Activated T-cell treated with anti-CD3 and anti-CD28 coated beads, Interleukin-2, amount 50 U/mL, for 24 hours (primary cell): ENCODE measurements around the gene EMP1.

ENCODE experiments used
- DNase-seq: peaks from one replicate; pipeline ENCODE4 v3.0.0-alpha.2; 2020
- H3K27ac Mint-ChIP-seq: 2 replicates; pipeline ENCODE4 v1.8.0; 2020; ENCODE audit warnings: mild to moderate bottlenecking, mixed read lengths
- H3K27me3 Mint-ChIP-seq: 2 replicates; pipeline ENCODE4 v1.8.0; 2020; ENCODE audit warnings: mixed read lengths
- H3K36me3 Mint-ChIP-seq: 2 replicates; pipeline ENCODE4 v1.8.0; 2020; ENCODE audit warnings: low read depth, mixed read lengths
- H3K4me1 Mint-ChIP-seq: 2 replicates; pipeline ENCODE4 v1.8.0; 2020; ENCODE audit warnings: low read depth, mixed read lengths
- H3K4me3 Mint-ChIP-seq: 2 replicates; pipeline ENCODE4 v1.8.0; 2020; ENCODE audit warnings: mild to moderate bottlenecking, moderate library complexity, mixed read lengths
- H3K9me3 Mint-ChIP-seq: 2 replicates; pipeline ENCODE4 v1.8.0; 2020; ENCODE audit warnings: mixed read lengths

Gene EMP1

GRCh38 chr12:13196130-13196921, at the start of gene EMP1:
EMP1 (plus strand) TSS chr12:13196726; CDS start chr12:13211511, 14,785 bp downstream.
- DNase-seq: peak; percentile 72
- H3K4me3 Mint-ChIP-seq: peak within 1 kb of the TSS; percentile 82
- H3K27me3 Mint-ChIP-seq: peaks cover 8% of the 10 kb centered on the region
- no peaks in the 10 kb centered on the region for H3K9me3 Mint-ChIP-seq
- H3K36me3 Mint-ChIP-seq: no peaks in the 10 kb centered on the region
- peaks cover 41% of the 10 kb centered on the region for H3K4me1 Mint-ChIP-seq
- H3K27ac Mint-ChIP-seq: peak within 1 kb of the TSS; percentile 90

- no peak overlapping the region for H3K4me3 Mint-ChIP-seq
- H3K4me1 Mint-ChIP-seq: peaks cover 19% of the 10 kb centered on the region
- H3K27me3 Mint-ChIP-seq: no peaks in the 10 kb centered on the region
- DNase-seq: no peak
- H3K27ac Mint-ChIP-seq: no peak overlapping the region
- no peaks in the 10 kb centered on the region for H3K9me3 Mint-ChIP-seq
- H3K36me3 Mint-ChIP-seq: no peaks in the 10 kb centered on the region
Measured at GRCh38 chr12:13147688-13148484, 48.6 kb upstream of the EMP1 start.

GRCh38 chr12:13148485-13148847, 48.1 kb upstream of the EMP1 start:
- Mint-ChIP-seq H3K36me3 (no peaks in the 10 kb centered on the region), H3K9me3 (no peaks in the 10 kb centered on the region), H3K27me3 (no peaks in the 10 kb centered on the region)

GRCh38 chr12:13149411-13149810, 47.1 kb upstream of the EMP1 start:
- Mint-ChIP-seq H3K36me3 (no peaks in the 10 kb centered on the region), H3K9me3 (no peaks in the 10 kb centered on the region), H3K4me3 (no peak overlapping the region), H3K4me1 (peaks cover 18% of the 10 kb centered on the region), H3K27ac (no peak overlapping the region), H3K27me3 (no peaks in the 10 kb centered on the region)
- DNase-seq: no peak

More at GRCh38 chr12:13148485-13148847, 48.1 kb upstream of the EMP1 start:
- Mint-ChIP-seq H3K4me1 (peaks cover 19% of the 10 kb centered on the region), H3K4me3 (no peak overlapping the region), H3K27ac (no peak overlapping the region)
- DNase-seq: no peak

- H3K27me3 Mint-ChIP-seq: no peaks in the 10 kb centered on the region
- no peak for DNase-seq
- H3K4me1 Mint-ChIP-seq: peaks cover 12% of the 10 kb centered on the region
- H3K4me3 Mint-ChIP-seq: no peak overlapping the region
- H3K27ac Mint-ChIP-seq: no peak overlapping the region
- H3K9me3 Mint-ChIP-seq: no peaks in the 10 kb centered on the region
- no peaks in the 10 kb centered on the region for H3K36me3 Mint-ChIP-seq
Measured at GRCh38 chr12:13152281-13152680, 44.2 kb upstream of the EMP1 start.

- H3K4me3 Mint-ChIP-seq: no peak overlapping the region
- no peaks in the 10 kb centered on the region for H3K27me3 Mint-ChIP-seq
- H3K4me1 Mint-ChIP-seq: peaks cover 12% of the 10 kb centered on the region
- H3K27ac Mint-ChIP-seq: no peak overlapping the region
- no peaks in the 10 kb centered on the region for H3K36me3 Mint-ChIP-seq
- no peaks in the 10 kb centered on the region for H3K9me3 Mint-ChIP-seq
- no peak for DNase-seq
Measured at GRCh38 chr12:13152756-13153155, 43.8 kb upstream of the EMP1 start.

GRCh38 chr12:13153180-13153579, 43.3 kb upstream of the EMP1 start:
- Mint-ChIP-seq H3K36me3 (no peaks in the 10 kb centered on the region), H3K9me3 (no peaks in the 10 kb centered on the region)

GRCh38 chr12:13154027-13154538, 42.4 kb upstream of the EMP1 start:
- H3K4me1 Mint-ChIP-seq: peaks cover 12% of the 10 kb centered on the region
- no peak overlapping the region for H3K4me3 Mint-ChIP-seq
- H3K27ac Mint-ChIP-seq: no peak overlapping the region
- H3K36me3 Mint-ChIP-seq: no peaks in the 10 kb centered on the region
- H3K27me3 Mint-ChIP-seq: no peaks in the 10 kb centered on the region
- no peak for DNase-seq
- H3K9me3 Mint-ChIP-seq: no peaks in the 10 kb centered on the region

More at GRCh38 chr12:13153180-13153579, 43.3 kb upstream of the EMP1 start:
- Mint-ChIP-seq H3K27me3 (no peaks in the 10 kb centered on the region), H3K4me3 (no peak overlapping the region), H3K4me1 (peaks cover 12% of the 10 kb centered on the region), H3K27ac (no peak overlapping the region)
- no peak for DNase-seq

GRCh38 chr12:13154831-13155230, 41.7 kb upstream of the EMP1 start:
- Mint-ChIP-seq H3K4me1 (peaks cover 12% of the 10 kb centered on the region), H3K9me3 (no peaks in the 10 kb centered on the region), H3K27ac (no peak overlapping the region), H3K4me3 (no peak overlapping the region), H3K36me3 (no peaks in the 10 kb centered on the region), H3K27me3 (no peaks in the 10 kb centered on the region)
- no peak for DNase-seq

GRCh38 chr12:13156277-13156676, 40.2 kb upstream of the EMP1 start:
- Mint-ChIP-seq H3K9me3 (no peaks in the 10 kb centered on the region), H3K4me3 (no peak overlapping the region), H3K27ac (no peak overlapping the region), H3K36me3 (no peaks in the 10 kb centered on the region), H3K4me1 (peaks cover 12% of the 10 kb centered on the region), H3K27me3 (no peaks in the 10 kb centered on the region)
- DNase-seq: no peak

GRCh38 chr12:13161172-13161571, 35.4 kb upstream of the EMP1 start:
- H3K27ac Mint-ChIP-seq: no peak overlapping the region
- H3K36me3 Mint-ChIP-seq: no peaks in the 10 kb centered on the region
- H3K4me1 Mint-ChIP-seq: peaks cover 19% of the 10 kb centered on the region
- no peak for DNase-seq
- H3K27me3 Mint-ChIP-seq: no peaks in the 10 kb centered on the region
- no peak overlapping the region for H3K4me3 Mint-ChIP-seq
- H3K9me3 Mint-ChIP-seq: no peaks in the 10 kb centered on the region

- Mint-ChIP-seq H3K27me3 (no peaks in the 10 kb centered on the region), H3K4me1 (peaks cover 25% of the 10 kb centered on the region), H3K9me3 (no peaks in the 10 kb centered on the region), H3K27ac (no peak overlapping the region), H3K36me3 (no peaks in the 10 kb centered on the region), H3K4me3 (no peak overlapping the region)
- DNase-seq: no peak
Measured at GRCh38 chr12:13162904-13163303, 33.6 kb upstream of the EMP1 start.

- Mint-ChIP-seq H3K27ac (no peak overlapping the region), H3K36me3 (no peaks in the 10 kb centered on the region), H3K4me1 (peaks cover 25% of the 10 kb centered on the region), H3K4me3 (no peak overlapping the region), H3K9me3 (no peaks in the 10 kb centered on the region), H3K27me3 (no peaks in the 10 kb centered on the region)
- DNase-seq: no peak
Measured at GRCh38 chr12:13163868-13164635, 32.5 kb upstream of the EMP1 start.

- peak overlapping the region; percentile 68 for H3K27ac Mint-ChIP-seq
Measured at GRCh38 chr12:13164921-13165616, 31.5 kb upstream of the EMP1 start.

More at GRCh38 chr12:13164921-13165616, 31.5 kb upstream of the EMP1 start:
- peaks cover 25% of the 10 kb centered on the region for H3K4me1 Mint-ChIP-seq
- H3K4me3 Mint-ChIP-seq: no peak overlapping the region
- H3K9me3 Mint-ChIP-seq: no peaks in the 10 kb centered on the region
- DNase-seq: no peak
- H3K36me3 Mint-ChIP-seq: no peaks in the 10 kb centered on the region
- H3K27me3 Mint-ChIP-seq: peaks cover 2% of the 10 kb centered on the region
